Stimulated activated naive B cell treated with anti-CD40 and anti-IgM and Interleukin-4, amounts not matched to agents 10 μg/mL and 1 μg/mL and 100 μg/mL, for 72 hours (primary cell): ENCODE results near the gene VRTN.
"Not testable (repeated sequence)": the region's sequence is repeated elsewhere in the genome, so short reads cannot be mapped to it uniquely, and the experiment has no call there.

ENCODE experiments used
- ATAC-seq, 2 donors: fragments of 150-1000 bp; cut with Tn5 transposase; replicated peaks; 2 replicates each; pipeline ENCODE4 v1.10.0; 2021; ENCODE audit warnings: moderate library complexity in 1 of 2
- DNase-seq: peaks from one replicate; pipeline ENCODE4 v3.0.0; 2021
- H3K27ac Mint-ChIP-seq: one replicate; pipeline ENCODE4 v1.8.0; 2022; ENCODE audit warnings: mild to moderate bottlenecking, mixed read lengths
- H3K27me3 Mint-ChIP-seq, 2 donors: one replicate each; pipeline ENCODE4 v1.8.0; 2022; ENCODE audit warnings: mixed read lengths in 2 of 2
- H3K36me3 Mint-ChIP-seq, 2 donors: one replicate each; pipeline ENCODE4 v1.8.0; 2022; ENCODE audit warnings: mixed read lengths in 2 of 2, mild to moderate bottlenecking in 1 of 2
- H3K4me1 Mint-ChIP-seq, 2 donors: one replicate each; pipeline ENCODE4 v1.8.0; 2022; ENCODE audit warnings: mixed read lengths in 2 of 2, mild to moderate bottlenecking in 1 of 2
- H3K4me3 Mint-ChIP-seq, 2 donors: one replicate each; pipeline ENCODE4 v1.8.0; 2022; ENCODE audit warnings: mild to moderate bottlenecking in 2 of 2, mixed read lengths in 2 of 2, moderate library complexity in 1 of 2
- H3K9me3 Mint-ChIP-seq, 2 donors: one replicate each; pipeline ENCODE4 v1.8.0; 2022; ENCODE audit warnings: mixed read lengths in 2 of 2, mild to moderate bottlenecking in 1 of 2

Gene VRTN

GRCh38 chr14:74329950-74330552 is 18.2 kb upstream of the VRTN start:
- not testable (repeated sequence) for H3K4me3 Mint-ChIP-seq, DNase-seq, ATAC-seq, H3K4me1 Mint-ChIP-seq, H3K36me3 Mint-ChIP-seq, H3K27ac Mint-ChIP-seq, H3K9me3 Mint-ChIP-seq
- peaks cover 10 to 12% of the 10 kb centered on the region in 2 donors for H3K27me3 Mint-ChIP-seq

- no peak overlapping the region for H3K27ac Mint-ChIP-seq
Observed at GRCh38 chr14:74333909-74334308, 14.4 kb upstream of the VRTN start.

GRCh38 chr14:74346341-74346740 is 1.9 kb upstream of the VRTN start:
- Mint-ChIP-seq H3K36me3 (no peaks in the 10 kb centered on the region), H3K27ac (no peak overlapping the region), H3K4me1 (no peaks in the 10 kb centered on the region), H3K27me3 (peaks cover 9 to 18% of the 10 kb centered on the region in 2 donors), H3K9me3 (no peaks in the 10 kb centered on the region), H3K4me3 (no peak overlapping the region)
- ATAC-seq (no peak), DNase-seq (no peak)

More at GRCh38 chr14:74333909-74334308, 14.4 kb upstream of the VRTN start:
- DNase-seq, result no peak
- no peak overlapping the region for H3K4me3 Mint-ChIP-seq
- H3K4me1 Mint-ChIP-seq, result no peaks in the 10 kb centered on the region
- no peaks in the 10 kb centered on the region for H3K36me3 Mint-ChIP-seq
- peaks cover 5% of the 10 kb centered on the region in 2 donors for H3K27me3 Mint-ChIP-seq
- no peak for ATAC-seq
- H3K9me3 Mint-ChIP-seq, result no peaks in the 10 kb centered on the region

- H3K36me3 Mint-ChIP-seq, result no peaks in the 10 kb centered on the region
- DNase-seq, result no peak
- no peak overlapping the region for H3K4me3 Mint-ChIP-seq
- H3K4me1 Mint-ChIP-seq, result no peaks in the 10 kb centered on the region
- no peak for ATAC-seq
- no peaks in the 10 kb centered on the region for H3K9me3 Mint-ChIP-seq
- peaks cover 9 to 20% of the 10 kb centered on the region in 2 donors for H3K27me3 Mint-ChIP-seq
- H3K27ac Mint-ChIP-seq, result no peak overlapping the region
Observed at GRCh38 chr14:74347097-74347794, 1.0 kb upstream of the VRTN start.

- Mint-ChIP-seq H3K4me1 (no peaks in the 10 kb centered on the region), H3K4me3 (no peak overlapping the region), H3K27me3 (peaks cover 14 to 25% of the 10 kb centered on the region in 2 donors), H3K9me3 (no peaks in the 10 kb centered on the region), H3K36me3 (no peaks in the 10 kb centered on the region), H3K27ac (no peak overlapping the region)
- no peak for ATAC-seq
- DNase-seq, result no peak
Observed at GRCh38 chr14:74347795-74348100, 523 bp upstream of the VRTN start.

- peaks cover 16 to 19% of the 10 kb centered on the region in 2 donors for H3K27me3 Mint-ChIP-seq
- no peak for ATAC-seq
- no peak overlapping the region for H3K27ac Mint-ChIP-seq
- H3K9me3 Mint-ChIP-seq, result no peaks in the 10 kb centered on the region
- DNase-seq, result no peak
- no peaks in the 10 kb centered on the region for H3K36me3 Mint-ChIP-seq
- H3K4me3 Mint-ChIP-seq, result no peak overlapping the region
- H3K4me1 Mint-ChIP-seq, result no peaks in the 10 kb centered on the region
Observed at GRCh38 chr14:74348735-74349463, 628 bp downstream of the VRTN start.

- DNase-seq (no peak), ATAC-seq (no peak)
- no peaks in the 10 kb centered on the region for H3K36me3 Mint-ChIP-seq
- no peaks in the 10 kb centered on the region for H3K4me1 Mint-ChIP-seq
- peaks cover 16 to 19% of the 10 kb centered on the region in 2 donors for H3K27me3 Mint-ChIP-seq
- no peak overlapping the region for H3K4me3 Mint-ChIP-seq
- no peak overlapping the region for H3K27ac Mint-ChIP-seq
- no peaks in the 10 kb centered on the region for H3K9me3 Mint-ChIP-seq
Observed at GRCh38 chr14:74349757-74350156, 1.5 kb downstream of the VRTN start.

GRCh38 chr14:74350211-74350927 is 2.1 kb downstream of the VRTN start:
- H3K4me1 Mint-ChIP-seq, result no peaks in the 10 kb centered on the region
- no peak for ATAC-seq
- peaks cover 16 to 19% of the 10 kb centered on the region in 2 donors for H3K27me3 Mint-ChIP-seq
- no peaks in the 10 kb centered on the region for H3K36me3 Mint-ChIP-seq
- no peaks in the 10 kb centered on the region for H3K9me3 Mint-ChIP-seq
- no peak overlapping the region for H3K27ac Mint-ChIP-seq
- H3K4me3 Mint-ChIP-seq, result no peak overlapping the region
- no peak for DNase-seq

- no peak overlapping the region for H3K4me3 Mint-ChIP-seq
- no peaks in the 10 kb centered on the region for H3K9me3 Mint-ChIP-seq
- no peak overlapping the region for H3K27ac Mint-ChIP-seq
- H3K36me3 Mint-ChIP-seq, result no peaks in the 10 kb centered on the region
- DNase-seq (no peak), ATAC-seq (no peak)
- peaks cover 16% of the 10 kb centered on the region in 2 donors for H3K27me3 Mint-ChIP-seq
- H3K4me1 Mint-ChIP-seq, result no peaks in the 10 kb centered on the region
Observed at GRCh38 chr14:74350928-74351323, 2.7 kb downstream of the VRTN start.

GRCh38 chr14:74356892-74357575 is 8.8 kb downstream of the VRTN start:
- no peaks in the 10 kb centered on the region for H3K9me3 Mint-ChIP-seq
- no peak overlapping the region for H3K4me3 Mint-ChIP-seq
- ATAC-seq (no peak), DNase-seq (no peak)
- H3K27me3 Mint-ChIP-seq, result peaks cover 7 to 24% of the 10 kb centered on the region in 2 donors
- no peaks in the 10 kb centered on the region for H3K36me3 Mint-ChIP-seq
- no peak overlapping the region for H3K27ac Mint-ChIP-seq
- peaks cover 0 to under 1% of the 10 kb centered on the region in 2 donors for H3K4me1 Mint-ChIP-seq

- H3K4me1 Mint-ChIP-seq, result peaks cover 0 to 5% of the 10 kb centered on the region in 2 donors
- no peaks in the 10 kb centered on the region for H3K9me3 Mint-ChIP-seq
Observed at GRCh38 chr14:74357585-74357984, 9.3 kb downstream of the VRTN start.

GRCh38 chr14:74358176-74358829 is 10.0 kb downstream of the VRTN start:
- no peaks in the 10 kb centered on the region for H3K36me3 Mint-ChIP-seq
- H3K4me1 Mint-ChIP-seq, result peaks cover 0 to 5% of the 10 kb centered on the region in 2 donors
- no peak overlapping the region for H3K27ac Mint-ChIP-seq
- H3K9me3 Mint-ChIP-seq, result no peaks in the 10 kb centered on the region
- no peak for DNase-seq
- peaks cover 4 to 22% of the 10 kb centered on the region in 2 donors for H3K27me3 Mint-ChIP-seq
- ATAC-seq, result no peak
- no peak overlapping the region for H3K4me3 Mint-ChIP-seq

More at GRCh38 chr14:74357585-74357984, 9.3 kb downstream of the VRTN start:
- no peak for DNase-seq
- no peak overlapping the region for H3K4me3 Mint-ChIP-seq
- no peak for ATAC-seq
- H3K36me3 Mint-ChIP-seq, result no peaks in the 10 kb centered on the region
- no peak overlapping the region for H3K27ac Mint-ChIP-seq
- peaks cover 7 to 23% of the 10 kb centered on the region in 2 donors for H3K27me3 Mint-ChIP-seq

GRCh38 chr14:74360163-74360562 is 11.9 kb downstream of the VRTN start:
- Mint-ChIP-seq H3K27me3 (peaks cover 4 to 22% of the 10 kb centered on the region in 2 donors), H3K4me1 (peaks cover 0 to 5% of the 10 kb centered on the region in 2 donors), H3K27ac (no peak overlapping the region), H3K4me3 (no peak overlapping the region), H3K36me3 (no peaks in the 10 kb centered on the region), H3K9me3 (no peaks in the 10 kb centered on the region)
- ATAC-seq, result no peak
- DNase-seq, result no peak
